Ishikawa (cell line): ENCODE results near the gene CROCC2.

Experiments
- CEBPB ChIP-seq: IDR thresholded peaks from 2 replicates; pipeline ENCODE4 v1.6.1; 2012
- CREB1 ChIP-seq: IDR thresholded peaks from 2 replicates; pipeline ENCODE4 v1.6.1; 2012; ENCODE audit warnings: low read depth
- EGR1 ChIP-seq: IDR thresholded peaks from 2 replicates; pipeline ENCODE4 v1.6.1; 2012
- EP300 ChIP-seq: IDR thresholded peaks from 2 replicates; pipeline ENCODE4 v1.6.1; 2012; ENCODE audit warnings: borderline replicate concordance
- FOXM1 ChIP-seq: IDR thresholded peaks from 2 replicates; pipeline ENCODE4 v1.6.1; 2012; ENCODE audit warnings: low read depth, borderline replicate concordance
- NFIC ChIP-seq: IDR thresholded peaks from 2 replicates; pipeline ENCODE4 v1.6.1; 2012
- RAD21 ChIP-seq: IDR thresholded peaks from 2 replicates; pipeline ENCODE4 v1.6.1; 2012; ENCODE audit warnings: low read depth
- TAF1 ChIP-seq: IDR thresholded peaks from 2 replicates; pipeline ENCODE4 v1.6.1; 2012; ENCODE audit warnings: low read depth, mild to moderate bottlenecking
- TCF12 ChIP-seq: IDR thresholded peaks from 2 replicates; pipeline ENCODE4 v1.6.1; 2012; ENCODE audit warnings: low read depth
- TEAD4 ChIP-seq: IDR thresholded peaks from 2 replicates; pipeline ENCODE4 v1.6.1; 2012
- USF1 ChIP-seq: IDR thresholded peaks from 2 replicates; pipeline ENCODE4 v1.6.1; 2012
- YY1 ChIP-seq: IDR thresholded peaks from 2 replicates; pipeline ENCODE4 v1.6.1; 2012; ENCODE audit warnings: low read depth
- ZBTB7A ChIP-seq: IDR thresholded peaks from 2 replicates; pipeline ENCODE4 v1.6.1; 2012; ENCODE audit warnings: low read depth
- TF ChIP-seq, protein P1 (sequence below): IDR thresholded peaks from 2 replicates; pipeline ENCODE4 v1.6.1; 2012; ENCODE audit warnings: low read depth, mild to moderate bottlenecking
- TF ChIP-seq, protein P2 (sequence below): IDR thresholded peaks from 2 replicates; pipeline ENCODE4 v1.6.1; 2012

CROCC2 gene

GRCh38 chr2:240995041-240996021, 89.2 kb downstream of the CROCC2 start:
- TF ChIP-seq TCF12 (no peak), EGR1 (no peak), YY1 (no peak), TEAD4 (no peak)

DNA sequence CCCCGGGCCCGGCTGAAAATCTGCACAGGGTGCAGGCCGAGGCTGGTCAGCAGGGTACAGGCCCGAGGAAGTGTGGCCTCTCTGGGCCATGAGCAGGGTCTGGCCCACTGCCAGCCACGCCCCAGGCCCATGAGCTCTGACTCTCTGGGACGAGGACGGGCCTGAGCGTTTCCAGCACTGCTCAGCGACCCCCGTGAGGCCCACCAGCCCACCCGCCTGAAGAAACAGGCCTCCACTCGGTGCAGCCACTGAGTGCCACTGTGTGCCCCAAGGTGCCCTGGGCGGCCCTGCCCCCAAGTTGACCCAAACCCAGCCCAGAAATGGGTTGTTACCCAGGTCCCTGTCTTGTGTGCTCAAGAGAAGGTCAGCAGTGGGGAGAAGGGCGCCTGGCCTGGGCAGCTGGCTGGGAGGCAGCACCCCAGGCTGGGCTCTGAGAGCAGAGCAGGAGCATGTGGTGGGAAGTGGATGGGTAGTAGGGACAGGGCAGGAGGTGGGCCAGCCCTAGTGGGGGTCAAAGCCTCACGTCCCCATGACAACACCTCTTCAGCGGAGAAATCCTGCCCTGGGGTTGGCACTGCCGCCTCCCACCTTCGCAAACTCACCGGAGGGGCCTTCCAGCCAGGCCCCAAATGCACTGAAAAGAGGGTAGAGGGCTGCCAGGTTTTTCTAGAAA, 90.2 kb downstream of the CROCC2 start:
- TF ChIP-seq CREB1: no peak
- no peak for TF ChIP-seq FOXM1
- TF ChIP-seq USF1: no peak
- no peak for TF ChIP-seq TAF1
- TF ChIP-seq ZBTB7A: no peak
- TF ChIP-seq EP300: no peak
- TF ChIP-seq, protein P1, sequence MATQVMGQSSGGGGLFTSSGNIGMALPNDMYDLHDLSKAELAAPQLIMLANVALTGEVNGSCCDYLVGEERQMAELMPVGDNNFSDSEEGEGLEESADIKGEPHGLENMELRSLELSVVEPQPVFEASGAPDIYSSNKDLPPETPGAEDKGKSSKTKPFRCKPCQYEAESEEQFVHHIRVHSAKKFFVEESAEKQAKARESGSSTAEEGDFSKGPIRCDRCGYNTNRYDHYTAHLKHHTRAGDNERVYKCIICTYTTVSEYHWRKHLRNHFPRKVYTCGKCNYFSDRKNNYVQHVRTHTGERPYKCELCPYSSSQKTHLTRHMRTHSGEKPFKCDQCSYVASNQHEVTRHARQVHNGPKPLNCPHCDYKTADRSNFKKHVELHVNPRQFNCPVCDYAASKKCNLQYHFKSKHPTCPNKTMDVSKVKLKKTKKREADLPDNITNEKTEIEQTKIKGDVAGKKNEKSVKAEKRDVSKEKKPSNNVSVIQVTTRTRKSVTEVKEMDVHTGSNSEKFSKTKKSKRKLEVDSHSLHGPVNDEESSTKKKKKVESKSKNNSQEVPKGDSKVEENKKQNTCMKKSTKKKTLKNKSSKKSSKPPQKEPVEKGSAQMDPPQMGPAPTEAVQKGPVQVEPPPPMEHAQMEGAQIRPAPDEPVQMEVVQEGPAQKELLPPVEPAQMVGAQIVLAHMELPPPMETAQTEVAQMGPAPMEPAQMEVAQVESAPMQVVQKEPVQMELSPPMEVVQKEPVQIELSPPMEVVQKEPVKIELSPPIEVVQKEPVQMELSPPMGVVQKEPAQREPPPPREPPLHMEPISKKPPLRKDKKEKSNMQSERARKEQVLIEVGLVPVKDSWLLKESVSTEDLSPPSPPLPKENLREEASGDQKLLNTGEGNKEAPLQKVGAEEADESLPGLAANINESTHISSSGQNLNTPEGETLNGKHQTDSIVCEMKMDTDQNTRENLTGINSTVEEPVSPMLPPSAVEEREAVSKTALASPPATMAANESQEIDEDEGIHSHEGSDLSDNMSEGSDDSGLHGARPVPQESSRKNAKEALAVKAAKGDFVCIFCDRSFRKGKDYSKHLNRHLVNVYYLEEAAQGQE: no peak
- no peak for TF ChIP-seq YY1
- no peak for TF ChIP-seq TCF12
- TF ChIP-seq NFIC: no peak; the same call in 1 of the 2 replicates
- TF ChIP-seq CEBPB: no peak
- no peak for TF ChIP-seq RAD21

DNA sequence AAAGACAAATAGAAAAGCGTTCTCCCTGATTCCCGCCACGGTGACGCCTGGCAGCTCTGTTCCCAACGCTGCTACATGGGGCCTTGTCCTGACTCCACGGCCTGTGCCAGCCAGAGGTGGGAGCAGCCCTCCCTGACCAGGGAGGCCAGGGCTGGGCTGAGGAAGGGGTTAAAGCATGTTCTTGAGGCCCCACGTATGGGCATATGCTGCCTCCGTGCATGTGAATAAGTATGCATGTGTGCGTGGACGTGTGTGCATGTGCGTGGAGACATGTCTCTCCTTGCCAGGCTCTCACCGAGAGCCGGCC, 90.7 kb downstream of the CROCC2 start:
- TF ChIP-seq TCF12 (no peak), YY1 (no peak), USF1 (no peak), EP300 (no peak)
- TF ChIP-seq, protein P1: no peak

DNA sequence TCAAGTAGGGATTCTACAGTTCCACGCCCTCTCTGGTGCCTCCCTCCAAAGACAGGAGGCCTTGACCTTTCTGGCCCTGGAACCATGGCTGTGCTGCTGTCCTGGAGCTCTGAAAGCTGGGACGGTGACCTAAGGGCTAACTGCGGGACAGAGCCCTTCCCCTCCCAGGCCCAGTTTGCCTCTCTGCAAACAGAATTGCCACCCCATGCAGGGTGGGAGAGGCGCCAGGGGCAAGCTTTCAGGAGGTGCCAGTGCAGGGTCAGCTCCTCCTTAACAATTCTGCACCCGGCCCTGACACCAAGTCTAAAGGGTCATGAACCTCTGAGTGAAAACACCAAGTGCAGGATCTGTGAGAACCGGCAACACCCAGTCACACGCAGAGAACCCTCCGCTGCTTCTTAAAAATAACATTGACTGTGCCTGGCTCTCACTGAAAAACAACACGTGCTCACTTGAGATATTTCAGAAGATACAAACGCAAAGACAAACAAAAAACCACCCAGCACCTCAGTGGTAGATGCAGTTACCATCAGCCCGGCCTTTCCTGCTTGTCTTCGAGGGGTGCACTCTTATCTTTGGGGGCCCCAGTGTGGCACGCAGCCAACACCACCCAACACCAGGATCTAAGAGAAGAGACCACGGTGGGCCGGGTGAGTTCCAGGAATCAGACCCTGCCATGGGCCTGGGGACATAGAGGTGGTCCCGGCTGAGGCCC, 91.2 kb downstream of the CROCC2 start:
- TF ChIP-seq CREB1: no peak
- TF ChIP-seq ZBTB7A: no peak
- no peak for TF ChIP-seq TAF1
- TF ChIP-seq, protein P2, sequence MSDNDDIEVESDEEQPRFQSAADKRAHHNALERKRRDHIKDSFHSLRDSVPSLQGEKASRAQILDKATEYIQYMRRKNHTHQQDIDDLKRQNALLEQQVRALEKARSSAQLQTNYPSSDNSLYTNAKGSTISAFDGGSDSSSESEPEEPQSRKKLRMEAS: no peak
- no peak for TF ChIP-seq YY1
- TF ChIP-seq RAD21: no peak
- TF ChIP-seq, protein P1: no peak
- TF ChIP-seq EP300: no peak
- no peak for TF ChIP-seq TCF12
- TF ChIP-seq NFIC: no peak; the same call in 1 of the 2 replicates
- TF ChIP-seq EGR1: no peak
